Stimulated activated CD4-positive, alpha-beta T cell treated with anti-CD3 and anti-CD28 coated beads, Interleukin-2, amount 100 ng/mL, for 4 hours (primary cell): ENCODE measurements around the gene VPS45.
"Not testable (repeated sequence)": the region's sequence is repeated elsewhere in the genome, so short reads cannot be mapped to it uniquely, and the experiment has no call there.

Source experiments
- DNase-seq: peaks from one replicate; pipeline ENCODE4 v3.0.0-alpha.2; 2020; ENCODE audit warnings: low read depth

The VPS45 gene

GRCh38 chr1:150160964-150161621 is 93.5 kb downstream of the VPS45 start:
- no peak for DNase-seq

- DNase-seq, result no peak
Observed at GRCh38 chr1:150161747-150162581, 94.4 kb downstream of the VPS45 start.

- DNase-seq, result no peak
Observed at GRCh38 chr1:150162582-150162861, 94.9 kb downstream of the VPS45 start.

DNA sequence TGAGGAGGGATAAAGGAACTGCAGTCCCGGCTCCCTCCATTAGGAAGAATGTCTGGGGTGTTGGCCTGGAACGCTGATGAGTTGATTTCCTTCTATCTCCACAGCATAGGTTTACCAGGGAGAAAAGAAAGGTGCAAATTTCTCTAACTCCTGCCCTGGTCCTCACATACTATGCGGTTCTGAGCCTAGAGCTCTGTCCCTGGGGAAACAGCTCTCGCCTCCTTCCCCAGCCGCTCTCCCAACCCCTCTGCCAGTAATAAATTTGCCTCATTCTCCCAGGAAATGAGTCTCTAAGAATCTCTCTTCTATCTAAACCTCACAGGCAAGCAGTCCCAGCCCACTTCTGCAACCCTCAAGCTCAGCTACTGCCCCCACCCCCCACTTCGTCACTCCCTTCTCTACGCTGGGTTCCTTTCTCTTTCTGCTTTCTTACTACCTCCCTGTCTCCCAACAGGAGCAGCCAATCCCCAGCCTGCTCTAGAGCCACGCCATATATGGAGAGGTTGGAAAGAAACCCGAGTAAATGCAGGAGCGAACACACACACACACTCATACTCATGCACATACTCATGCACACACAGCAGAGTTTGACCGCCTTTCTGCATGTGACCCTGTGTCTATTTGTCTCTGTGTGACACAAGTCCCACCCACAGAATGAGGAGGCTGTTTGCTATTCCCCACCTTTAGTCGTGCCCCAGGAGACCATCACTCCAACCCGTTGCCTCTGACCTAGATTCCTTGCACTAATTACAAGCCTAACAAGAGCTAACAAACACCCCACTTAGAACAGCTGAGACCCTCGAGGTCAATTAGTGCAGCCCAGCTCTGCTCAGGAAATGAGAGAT is 95.5 kb downstream of the VPS45 start:
- DNase-seq, result no peak

- no peak for DNase-seq
Observed at GRCh38 chr1:150164224-150164623, 96.6 kb downstream of the VPS45 start.

GRCh38 chr1:150164779-150165178 is 97.2 kb downstream of the VPS45 start:
- no peak for DNase-seq

GRCh38 chr1:150165622-150166612 is 98.3 kb downstream of the VPS45 start:
- DNase-seq, result peak; percentile 28

- DNase-seq, result peak; percentile 20
Observed at GRCh38 chr1:150168960-150169601, 101.5 kb downstream of the VPS45 start.

DNA sequence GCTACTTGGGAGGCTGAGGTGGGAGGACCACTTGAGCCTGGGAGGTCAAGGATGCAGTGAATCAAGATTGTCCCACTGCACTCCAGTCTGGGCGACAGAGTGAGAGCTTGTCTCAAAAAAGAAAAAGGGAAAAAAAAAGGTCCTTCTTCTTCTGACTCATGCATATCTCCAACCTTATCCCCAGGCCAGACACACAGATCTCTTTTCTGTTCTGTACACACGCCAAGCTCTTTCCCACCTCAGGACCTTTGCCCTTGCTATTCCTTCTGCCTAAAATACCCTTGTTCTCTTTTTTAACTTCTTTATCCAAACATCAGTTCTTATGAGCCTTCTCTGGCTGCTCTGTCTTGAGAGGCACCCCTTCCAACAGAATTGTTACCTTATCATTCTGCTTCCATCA is 104.2 kb downstream of the VPS45 start:
- DNase-seq, result no peak

- DNase-seq, result no peak
Observed at GRCh38 chr1:150173141-150173585, 105.6 kb downstream of the VPS45 start.

DNA sequence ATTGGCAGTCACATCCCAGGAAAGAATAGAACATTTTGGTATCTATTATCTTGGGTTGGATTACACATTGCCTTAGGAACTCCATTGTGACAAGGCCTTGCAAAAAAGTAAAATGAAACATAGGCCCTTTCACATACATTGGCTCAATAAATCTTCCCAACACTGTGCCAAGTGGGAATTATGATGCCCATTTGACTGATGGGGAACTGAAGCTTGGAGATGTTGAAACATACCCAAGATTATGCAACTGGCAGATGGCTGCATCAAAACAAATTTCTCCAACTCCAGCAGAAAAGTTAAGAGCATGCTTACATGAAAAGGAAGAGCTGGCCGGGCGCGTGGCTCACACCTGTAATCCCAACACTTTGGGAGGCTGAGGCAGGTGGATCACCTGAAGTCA is 109.0 kb downstream of the VPS45 start:
- no peak for DNase-seq

DNA sequence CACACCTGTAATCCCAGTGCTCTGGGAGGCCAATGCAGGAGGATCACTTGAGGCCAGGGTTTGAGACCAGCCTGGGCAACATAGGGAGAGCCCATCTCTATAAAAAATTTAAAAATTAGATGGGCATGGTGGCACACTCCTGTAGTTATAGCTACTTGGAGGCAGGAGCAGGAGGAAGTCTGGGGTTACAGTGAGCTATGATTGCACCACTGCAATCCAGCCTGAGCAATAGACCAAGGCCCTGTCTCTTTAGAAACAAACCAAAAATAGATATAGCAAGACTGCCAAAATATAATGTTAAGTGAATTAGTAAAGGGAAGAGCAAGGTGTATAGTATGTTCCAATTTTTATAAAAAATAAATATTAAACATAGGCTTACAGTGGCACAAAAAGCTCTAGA is 111.0 kb downstream of the VPS45 start:
- no peak for DNase-seq

DNA sequence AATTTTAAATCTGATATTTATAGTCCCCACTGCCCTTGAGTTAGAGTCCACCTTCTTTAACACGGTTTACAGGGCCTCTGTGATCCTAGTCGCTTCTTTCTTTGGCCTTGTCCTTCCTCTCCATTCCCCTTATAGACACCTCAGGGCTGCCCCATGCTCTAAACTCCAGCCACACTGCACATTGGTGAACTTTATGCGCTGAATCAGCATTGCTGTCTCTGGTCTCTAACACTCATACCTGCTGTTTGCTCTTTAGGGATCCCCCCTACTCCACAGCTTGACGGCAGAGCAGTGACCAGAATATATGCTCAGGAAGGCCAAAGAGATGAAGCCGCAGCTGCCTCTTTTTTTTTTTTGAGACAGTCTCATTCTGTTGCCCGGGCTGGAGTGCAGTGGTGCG is 112.3 kb downstream of the VPS45 start:
- DNase-seq, result no peak

GRCh38 chr1:150180474-150180873 is 112.9 kb downstream of the VPS45 start:
- DNase-seq, result no peak

- DNase-seq, result no peak
Observed at GRCh38 chr1:150182247-150182646, 114.7 kb downstream of the VPS45 start.

DNA sequence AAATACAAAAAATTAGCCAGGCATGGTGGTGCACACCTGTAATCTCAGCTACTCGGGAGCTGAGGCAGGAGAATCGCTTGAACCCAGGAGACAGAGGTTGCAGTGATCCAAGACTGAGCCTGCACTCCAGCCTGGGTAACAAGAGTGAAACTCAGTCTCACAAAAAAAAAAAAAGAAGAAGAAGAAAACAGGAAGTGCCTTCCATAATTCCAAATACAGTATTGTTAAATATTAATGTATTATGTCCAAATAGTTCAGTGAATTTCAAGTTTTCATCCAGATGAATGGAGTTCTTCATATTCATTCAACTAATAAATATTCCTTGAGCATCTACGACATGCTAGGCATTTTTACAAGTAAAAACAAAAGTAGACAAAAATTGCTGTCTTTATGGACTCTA is 115.5 kb downstream of the VPS45 start:
- DNase-seq, result no peak

- no peak for DNase-seq
Observed at GRCh38 chr1:150185481-150185880, 117.9 kb downstream of the VPS45 start.

- not testable (repeated sequence) for DNase-seq
Observed at GRCh38 chr1:150186438-150186788, 118.8 kb downstream of the VPS45 start.

- no peak for DNase-seq
Observed at GRCh38 chr1:150186789-150187559, 119.4 kb downstream of the VPS45 start.

GRCh38 chr1:150187560-150187931 is 120.0 kb downstream of the VPS45 start:
- DNase-seq, result no peak
